HL-60 (cell line): Measurements from ENCODE around the gene NDE1.

Experiments
- CTCF ChIP-seq: IDR thresholded peaks from one replicate; pipeline ENCODE4 v1.5.1; 2011; ENCODE audit warnings: low read length, control low read depth, inconsistent platforms; ENCODE audit not compliant: insufficient read depth
- GABPA ChIP-seq: IDR thresholded peaks from 2 replicates; pipeline ENCODE4 v1.6.1; 2012; ENCODE audit warnings: low read depth
- POLR2AphosphoS5 ChIP-seq: IDR thresholded peaks from 2 replicates; pipeline ENCODE4 v1.6.1; 2012; ENCODE audit warnings: low read depth
- REST ChIP-seq: IDR thresholded peaks from 2 replicates; pipeline ENCODE4 v1.6.1; 2012; ENCODE audit warnings: low read depth; ENCODE audit not compliant: insufficient replicate concordance
- SPI1 ChIP-seq: IDR thresholded peaks from 2 replicates; pipeline ENCODE4 v1.6.1; 2012; ENCODE audit warnings: low read depth, mild to moderate bottlenecking, borderline replicate concordance

GRCh38 chr16:15641753-15642556 is 8.1 kb upstream of the NDE1 start:
- no peak for TF ChIP-seq CTCF
- TF ChIP-seq POLR2AphosphoS5, result no peak
- peak; percentile 30 for TF ChIP-seq REST
- TF ChIP-seq SPI1, result no peak
- no peak for TF ChIP-seq GABPA
